Measurements from ENCODE around the gene KIR2DL1. TPM values are rescaled to one million over a fixed set of nuclear protein-coding genes. Genes with fewer than 3 reads are reported as not detected.
"Not testable (repeated sequence)": the region's sequence is repeated elsewhere in the genome, so short reads cannot be mapped to it uniquely, and the experiment has no call there.

Gene KIR2DL1
- total RNA-seq = not detected

DNA sequence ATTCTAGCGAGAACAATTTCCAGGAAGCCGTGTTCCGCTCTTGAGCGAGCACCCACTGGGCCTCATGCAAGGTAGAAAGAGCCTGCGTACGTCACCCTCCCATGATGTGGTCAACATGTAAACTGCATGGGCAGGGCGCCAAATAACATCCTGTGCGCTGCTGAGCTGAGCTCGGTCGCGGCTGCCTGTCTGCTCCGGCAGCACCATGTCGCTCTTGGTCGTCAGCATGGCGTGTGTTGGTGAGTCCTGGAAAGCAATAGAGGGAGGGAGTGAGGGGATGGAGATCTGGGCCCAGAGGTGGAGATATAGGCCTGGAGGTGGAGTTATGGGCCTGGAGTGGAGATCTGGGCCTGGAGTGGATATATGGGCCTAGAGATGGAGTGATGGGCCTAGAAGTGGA lies at the start of gene KIR2DL1:
Gene KIR2DL1, plus strand, starts transcription at position 148 of the 400 bp plus-strand sequence. Its CDS starts 58 bp downstream, at position 206.
- ATAC-seq = not testable (repeated sequence)

DNA sequence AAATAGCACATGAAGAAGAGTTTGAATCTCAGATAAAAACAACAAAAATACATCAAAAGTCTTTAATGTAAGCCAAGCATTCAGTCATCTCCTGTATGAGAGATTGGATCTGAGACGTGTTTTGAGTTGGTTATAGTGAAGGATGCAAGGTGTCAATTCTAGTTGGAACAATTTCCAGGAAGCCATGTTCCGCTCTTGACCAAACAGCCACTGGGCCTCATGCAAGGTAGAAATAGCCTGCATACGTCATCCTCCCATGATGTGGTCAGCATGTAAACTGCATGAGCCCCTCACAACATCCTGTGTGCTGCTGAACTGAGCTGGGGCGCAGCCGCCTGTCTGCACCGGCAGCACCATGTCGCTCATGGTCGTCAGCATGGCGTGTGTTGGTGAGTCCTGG lies 45.5 kb upstream of the KIR2DL1 start, which contains the start of gene KIR3DL3:
Gene KIR3DL3, plus strand, starts transcription at position 301 of the 400 bp plus-strand sequence. Its CDS starts 55 bp downstream, at position 356.
- ATAC-seq = no peak

DNA sequence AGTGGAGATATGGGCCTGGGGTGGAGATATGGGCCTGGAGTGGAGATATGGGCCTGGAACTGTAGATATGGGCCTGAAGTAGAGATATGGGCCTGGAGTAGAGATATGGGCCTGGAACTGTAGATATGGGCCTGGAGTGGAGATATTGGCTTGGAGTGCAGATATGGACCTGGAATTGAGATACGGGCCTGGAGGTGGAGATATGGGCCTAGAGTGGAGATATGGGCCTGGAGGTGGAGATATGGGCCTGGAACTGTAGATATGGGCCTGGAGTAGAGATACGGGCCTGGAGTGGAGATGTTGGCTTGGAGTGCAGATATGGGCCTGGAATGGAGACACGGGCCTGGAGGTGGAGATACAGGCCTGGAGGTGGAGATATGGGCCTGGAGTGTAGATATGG lies 44.9 kb upstream of the KIR2DL1 start:
- no peak for ATAC-seq

DNA sequence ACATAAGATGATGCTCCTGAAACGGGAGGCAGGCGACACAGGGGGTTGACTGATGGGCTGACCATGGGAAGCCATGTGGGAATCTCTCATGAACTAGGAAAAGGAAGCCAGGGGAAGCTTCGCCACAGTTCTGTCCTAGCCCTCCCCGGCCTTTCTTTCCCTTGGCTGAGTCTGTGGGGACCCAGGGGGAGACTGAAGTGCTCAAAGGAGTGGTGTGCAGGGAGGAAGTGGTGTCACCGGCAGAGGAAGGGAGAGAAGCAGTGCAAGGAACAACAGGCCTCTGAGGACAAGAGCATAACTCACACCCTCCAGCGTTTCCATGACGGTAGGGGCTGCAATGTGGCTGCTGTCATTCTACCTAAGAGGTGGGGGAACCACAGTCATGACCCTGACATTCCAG lies 44.3 kb upstream of the KIR2DL1 start:
- ATAC-seq = no peak

DNA sequence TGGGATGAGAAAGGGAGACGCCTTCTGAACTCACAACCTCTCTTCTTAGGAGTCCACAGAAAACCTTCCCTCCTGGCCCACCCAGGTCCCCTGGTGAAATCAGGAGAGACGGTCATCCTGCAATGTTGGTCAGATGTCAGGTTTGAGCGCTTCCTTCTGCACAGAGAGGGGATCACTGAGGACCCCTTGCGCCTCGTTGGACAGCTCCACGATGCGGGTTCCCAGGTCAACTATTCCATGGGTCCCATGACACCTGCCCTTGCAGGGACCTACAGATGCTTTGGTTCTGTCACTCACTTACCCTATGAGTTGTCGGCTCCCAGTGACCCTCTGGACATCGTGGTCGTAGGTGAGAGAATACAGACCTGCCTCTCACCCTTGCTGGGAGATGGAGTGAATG lies 42.0 kb upstream of the KIR2DL1 start:
- no peak for ATAC-seq

DNA sequence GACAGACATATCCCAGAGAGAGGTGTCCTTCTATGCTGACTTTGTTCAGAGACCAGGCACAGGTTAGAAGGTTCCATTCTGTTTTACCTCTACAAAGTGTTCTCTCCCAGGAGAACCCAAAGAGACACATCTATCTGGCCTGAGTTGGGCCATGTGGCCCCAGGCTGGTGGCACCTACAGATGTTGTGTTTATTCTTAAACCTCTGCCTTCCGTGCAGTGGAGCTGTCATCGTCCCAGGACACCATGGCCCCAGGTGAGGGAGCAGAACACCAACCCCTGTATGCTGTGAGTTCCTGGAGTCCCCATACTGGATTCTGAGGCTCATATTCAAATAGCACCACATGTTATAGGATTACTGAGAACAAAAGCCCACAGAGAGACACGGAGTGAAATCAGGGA lies 41.4 kb upstream of the KIR2DL1 start:
- ATAC-seq = no peak

DNA sequence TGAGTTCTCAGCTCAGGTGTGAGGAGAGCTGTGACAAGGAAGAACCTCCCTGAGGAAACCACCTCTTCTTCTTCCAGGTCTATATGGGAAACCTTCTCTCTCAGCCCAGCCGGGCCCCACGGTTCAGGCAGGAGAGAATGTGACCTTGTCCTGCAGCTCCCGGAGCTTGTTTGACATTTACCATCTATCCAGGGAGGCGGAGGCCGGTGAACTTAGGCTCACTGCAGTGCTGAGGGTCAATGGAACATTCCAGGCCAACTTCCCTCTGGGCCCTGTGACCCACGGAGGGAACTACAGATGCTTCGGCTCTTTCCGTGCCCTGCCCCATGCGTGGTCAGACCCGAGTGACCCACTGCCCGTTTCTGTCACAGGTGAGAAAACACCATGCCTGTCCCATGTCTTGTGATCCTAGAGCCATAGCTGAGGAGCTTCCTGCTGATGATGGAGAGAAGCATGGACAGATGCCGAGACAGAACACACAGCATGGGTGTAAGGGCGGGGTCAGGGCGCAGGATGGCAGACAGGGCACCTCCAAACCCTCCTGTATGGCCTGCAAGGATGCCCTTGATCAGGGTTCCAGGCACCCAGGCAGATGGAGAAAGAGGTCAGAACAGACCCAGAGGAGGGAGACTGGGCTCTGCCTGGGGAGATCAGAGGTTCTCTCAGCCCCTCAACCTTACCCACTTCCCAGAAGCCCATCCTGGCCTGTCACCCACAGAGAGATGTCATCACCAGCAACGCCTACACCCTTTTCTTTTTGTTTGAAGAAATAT lies 40.0 kb upstream of the KIR2DL1 start:
- no peak for ATAC-seq

DNA sequence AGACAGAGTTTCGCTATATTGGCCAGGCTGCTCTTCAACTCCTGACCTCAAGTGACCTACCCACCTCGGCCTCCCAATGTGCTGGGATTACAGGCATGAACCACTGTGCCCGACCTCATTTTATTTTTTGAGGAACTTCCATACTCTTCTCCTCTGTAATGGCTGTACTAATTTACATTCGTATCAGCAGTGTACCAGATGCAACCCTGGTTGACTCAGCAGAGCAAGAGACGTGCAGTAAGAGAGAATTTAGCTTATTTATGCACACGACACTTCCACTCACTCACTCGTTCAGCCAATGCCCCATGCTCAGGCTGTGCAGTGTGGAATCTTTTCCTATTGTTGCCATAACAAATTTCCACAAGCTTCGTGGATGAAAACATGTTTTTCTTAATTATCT lies 38.4 kb upstream of the KIR2DL1 start:
- no peak for ATAC-seq

DNA sequence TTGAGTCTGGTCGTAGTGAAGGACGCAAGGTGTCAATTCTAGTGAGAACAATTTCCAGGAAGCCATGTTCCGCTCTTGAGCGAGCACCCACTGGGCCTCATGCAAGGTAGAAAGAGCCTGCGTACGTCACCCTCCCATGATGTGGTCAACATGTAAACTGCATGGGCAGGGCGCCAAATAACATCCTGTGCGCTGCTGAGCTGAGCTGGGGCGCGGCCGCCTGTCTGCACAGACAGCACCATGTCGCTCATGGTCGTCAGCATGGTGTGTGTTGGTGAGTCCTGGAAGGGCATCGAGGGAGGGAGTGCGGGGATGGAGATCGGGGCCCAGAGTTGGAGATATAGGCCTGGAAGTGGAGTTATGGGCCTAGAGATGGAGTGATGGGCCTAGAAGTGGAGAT lies 31.3 kb upstream of the KIR2DL1 start, which contains the start of gene KIR2DL3:
Gene KIR2DL3, plus strand, starts transcription at position 208 of the 400 bp plus-strand sequence. Its CDS starts 33 bp downstream, at position 241.
- ATAC-seq = not testable (repeated sequence)

DNA sequence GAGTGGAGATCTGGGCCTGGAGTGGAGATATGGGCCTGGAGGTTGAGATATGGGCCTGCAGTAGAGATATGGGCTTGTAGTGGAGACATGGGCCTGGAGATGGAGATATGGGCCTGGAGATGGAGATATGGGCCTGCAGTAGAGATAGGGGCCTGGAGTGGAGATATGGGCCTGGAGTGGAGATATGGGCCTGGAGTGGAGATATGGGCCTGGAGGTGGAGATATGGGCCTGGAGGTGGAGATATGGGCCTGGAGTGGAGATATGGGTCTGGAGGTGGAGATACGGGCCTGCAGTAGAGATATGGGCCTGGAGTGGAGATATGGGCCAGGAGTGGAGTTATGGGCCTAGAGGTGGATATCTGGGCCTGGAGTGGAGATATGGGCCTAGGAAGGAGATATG lies 30.9 kb upstream of the KIR2DL1 start:
- no peak for ATAC-seq

DNA sequence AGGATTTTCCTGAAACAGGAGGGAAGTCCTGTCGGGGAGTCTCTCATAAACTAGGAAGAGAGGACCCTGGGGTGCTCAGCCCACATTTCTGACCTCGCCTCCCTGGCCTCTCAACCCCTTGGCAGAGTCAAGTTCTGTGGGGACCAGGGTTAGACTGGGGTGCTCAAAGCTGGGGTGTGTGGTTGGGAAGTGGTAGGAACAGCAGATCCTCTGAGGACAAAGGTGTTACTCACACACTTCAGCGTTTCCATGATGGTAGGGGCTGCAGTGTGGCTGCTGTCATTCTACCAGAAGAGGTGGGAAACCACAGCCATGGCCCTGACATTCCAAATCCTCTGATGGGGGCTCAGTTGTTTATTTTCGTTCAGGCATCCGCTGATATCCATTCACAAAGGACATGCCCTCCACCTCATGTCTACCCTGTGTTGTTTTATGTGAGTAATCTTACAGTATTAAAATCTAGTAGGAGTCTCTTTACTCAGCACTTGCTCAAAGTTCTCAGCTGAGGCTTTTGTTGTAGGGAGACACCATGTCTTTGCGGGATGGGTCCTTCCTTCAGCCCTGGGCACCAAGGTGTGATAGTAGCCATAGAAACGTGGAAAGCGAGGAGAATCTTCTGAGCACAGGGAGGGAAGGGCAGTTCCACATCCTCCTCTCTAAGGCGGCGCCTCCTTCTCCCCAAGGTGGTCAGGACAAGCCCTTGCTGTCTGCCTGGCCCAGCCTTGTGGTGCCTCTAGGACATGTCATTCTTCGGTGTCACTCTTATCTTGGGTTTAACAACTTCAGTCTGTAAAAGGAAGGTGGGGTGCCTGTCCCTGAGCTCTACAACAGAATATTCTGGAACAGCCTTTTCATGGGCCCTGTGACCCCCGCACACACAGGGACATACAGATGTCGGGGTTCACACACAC lies 29.8 kb upstream of the KIR2DL1 start:
- no peak for ATAC-seq

DNA sequence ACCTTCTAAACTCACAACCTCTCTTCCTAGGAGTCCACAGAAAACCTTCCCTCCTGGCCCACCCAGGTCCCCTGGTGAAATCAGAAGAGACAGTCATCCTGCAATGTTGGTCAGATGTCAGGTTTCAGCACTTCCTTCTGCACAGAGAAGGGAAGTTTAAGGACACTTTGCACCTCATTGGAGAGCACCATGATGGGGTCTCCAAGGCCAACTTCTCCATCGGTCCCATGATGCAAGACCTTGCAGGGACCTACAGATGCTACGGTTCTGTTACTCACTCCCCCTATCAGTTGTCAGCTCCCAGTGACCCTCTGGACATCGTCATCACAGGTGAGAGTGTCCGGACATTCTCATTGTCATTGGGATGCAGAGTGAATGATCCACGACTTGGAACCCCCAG lies 27.6 kb upstream of the KIR2DL1 start:
- ATAC-seq = not testable (repeated sequence)

DNA sequence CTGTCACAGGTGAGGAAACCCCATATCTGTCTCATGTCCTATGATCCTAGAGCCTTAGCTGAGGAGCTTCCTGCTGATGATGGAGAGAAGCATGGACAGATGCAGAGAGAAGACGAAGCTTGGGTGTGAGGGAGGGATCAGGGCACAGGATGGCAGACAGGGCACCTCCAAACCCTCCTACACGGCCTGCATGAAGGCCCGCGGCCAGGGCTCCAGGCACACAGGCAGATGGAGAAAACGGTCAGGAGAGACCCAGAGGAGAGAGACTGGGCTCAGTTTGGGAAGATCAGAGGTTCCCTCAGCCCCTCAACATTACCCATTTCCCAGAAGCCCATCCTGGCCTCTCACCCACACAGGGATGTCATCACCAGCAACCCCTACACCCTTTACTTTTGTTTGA lies 25.5 kb upstream of the KIR2DL1 start:
- ATAC-seq = not testable (repeated sequence)

DNA sequence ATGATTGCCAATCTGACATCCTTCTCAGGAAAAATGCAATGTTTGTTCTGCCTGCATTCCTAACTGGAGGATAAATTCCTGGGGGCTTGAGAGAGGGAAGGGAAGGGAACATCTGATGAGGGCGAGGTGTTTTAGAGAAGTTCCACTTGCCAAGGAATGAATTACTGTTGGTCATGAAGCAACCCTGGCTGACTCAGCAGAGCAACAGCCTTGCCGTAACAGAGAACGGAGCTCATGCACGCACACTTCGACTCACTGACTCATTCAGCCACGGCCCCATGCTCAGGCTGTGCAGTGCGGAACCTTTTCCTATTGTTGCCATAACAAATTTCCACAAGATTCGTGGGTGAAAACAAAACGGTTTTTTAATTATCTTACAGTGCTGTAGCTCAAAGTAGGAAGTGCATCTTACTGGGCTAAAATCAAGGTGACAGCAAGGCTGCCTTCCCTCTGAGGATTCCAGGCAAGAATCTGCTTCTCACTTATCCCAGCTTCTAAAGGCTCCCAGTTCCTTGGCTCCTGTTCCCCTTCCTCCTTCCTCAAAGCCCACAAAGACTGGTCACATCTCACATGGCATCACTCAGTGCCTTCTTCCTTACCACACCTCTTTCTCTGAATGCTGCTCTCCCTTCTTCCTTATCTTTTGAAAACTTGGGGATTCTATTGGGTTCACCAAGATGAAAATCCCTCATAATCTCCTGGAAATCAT lies 21.8 kb upstream of the KIR2DL1 start:
- ATAC-seq = not testable (repeated sequence)

DNA sequence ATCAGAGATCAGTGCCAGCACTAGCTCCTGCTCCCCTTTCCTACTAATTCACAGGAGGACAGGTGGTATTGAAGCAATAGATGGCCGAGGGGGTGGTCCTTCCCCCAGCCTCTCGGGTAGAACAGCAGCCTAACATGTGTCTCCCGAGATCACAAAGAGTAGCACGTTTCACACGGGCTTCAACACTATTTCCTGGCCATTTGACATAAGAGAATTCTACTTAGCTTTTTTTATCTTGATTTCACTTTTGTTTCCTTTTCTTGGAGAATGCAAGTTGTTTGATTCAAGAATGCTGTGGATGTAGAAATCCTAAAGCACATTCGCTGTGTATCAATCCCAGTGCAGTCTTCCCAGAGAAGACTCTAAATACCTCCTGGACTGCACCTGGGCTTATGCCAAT lies 19.3 kb upstream of the KIR2DL1 start:
- not testable (repeated sequence) for ATAC-seq

DNA sequence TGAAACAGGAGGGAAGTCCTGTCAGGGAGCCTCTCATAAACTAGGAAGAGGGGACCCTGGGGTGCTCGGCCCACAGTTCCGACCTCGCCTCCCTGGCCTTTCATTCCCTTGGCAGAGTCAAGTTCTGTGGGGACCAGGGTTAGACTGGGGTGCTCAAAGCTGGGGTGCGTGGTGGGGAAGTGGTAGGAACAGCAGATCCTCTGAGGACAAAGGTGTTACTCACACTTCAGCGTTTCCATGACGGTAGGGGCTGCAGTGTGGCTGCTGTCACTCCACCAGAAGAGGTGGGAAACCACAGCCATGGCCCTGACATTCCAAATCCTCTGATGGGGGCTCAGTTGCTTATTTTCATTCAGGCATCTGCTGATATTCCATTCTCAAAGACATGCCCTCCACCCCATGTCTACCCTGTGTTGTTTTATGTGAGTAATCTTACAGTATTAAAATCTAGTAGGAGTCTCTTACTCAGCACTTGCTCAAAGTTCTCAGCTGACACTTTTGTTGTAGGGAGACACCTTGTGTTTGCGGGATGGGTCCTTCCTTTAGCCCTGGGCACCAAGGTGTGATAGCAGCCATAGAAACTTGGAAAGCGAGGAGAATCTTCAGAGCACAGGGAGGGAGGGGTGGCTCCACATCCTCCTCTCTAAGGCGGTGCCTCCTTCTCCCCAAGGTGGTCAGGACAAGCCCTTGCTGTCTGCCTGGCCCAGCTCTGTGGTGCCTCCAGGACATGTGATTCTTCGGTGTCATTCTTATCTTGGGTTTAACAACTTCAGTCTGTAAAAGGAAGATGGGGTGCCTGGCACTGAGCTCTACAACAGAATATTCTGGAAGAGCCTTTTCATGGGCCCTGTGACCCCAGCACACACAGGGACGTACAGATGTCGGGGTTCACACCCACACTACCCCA lies 13.1 kb upstream of the KIR2DL1 start:
- not testable (repeated sequence) for ATAC-seq

DNA sequence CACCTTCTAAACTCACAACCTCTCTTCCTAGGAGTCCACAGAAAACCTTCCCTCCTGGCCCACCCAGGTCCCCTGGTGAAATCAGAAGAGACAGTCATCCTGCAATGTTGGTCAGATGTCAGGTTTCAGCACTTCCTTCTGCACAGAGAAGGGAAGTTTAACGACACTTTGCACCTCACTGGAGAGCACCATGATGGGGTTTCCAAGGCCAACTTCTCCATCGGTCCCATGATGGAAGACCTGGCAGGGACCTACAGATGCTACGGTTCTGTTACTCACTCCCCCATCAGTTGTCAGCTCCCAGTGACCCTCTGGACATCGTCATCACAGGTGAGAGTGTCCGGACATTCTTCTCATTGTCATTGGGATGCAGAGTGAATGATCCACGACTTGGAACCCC lies 11.0 kb upstream of the KIR2DL1 start:
- ATAC-seq = not testable (repeated sequence)

DNA sequence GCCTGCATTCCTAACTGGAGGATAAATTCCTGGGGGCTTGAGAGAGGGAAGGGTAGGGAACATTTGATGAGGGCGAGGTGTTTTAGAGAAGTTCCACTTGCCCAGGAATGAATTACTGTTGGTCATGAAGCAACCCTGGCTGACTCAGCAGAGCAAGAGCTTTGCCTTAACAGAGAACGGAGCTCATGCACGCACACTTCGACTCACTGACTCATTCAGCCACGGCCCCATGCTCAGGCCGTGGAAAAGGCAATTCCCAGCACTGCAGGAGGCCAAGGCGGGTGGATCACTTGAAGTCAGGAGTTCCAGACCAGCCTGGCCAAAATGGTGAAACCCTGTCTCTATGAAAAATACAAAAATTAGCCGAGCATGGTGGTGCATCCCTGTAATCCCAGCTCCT lies 5.4 kb upstream of the KIR2DL1 start:
- not testable (repeated sequence) for ATAC-seq

DNA sequence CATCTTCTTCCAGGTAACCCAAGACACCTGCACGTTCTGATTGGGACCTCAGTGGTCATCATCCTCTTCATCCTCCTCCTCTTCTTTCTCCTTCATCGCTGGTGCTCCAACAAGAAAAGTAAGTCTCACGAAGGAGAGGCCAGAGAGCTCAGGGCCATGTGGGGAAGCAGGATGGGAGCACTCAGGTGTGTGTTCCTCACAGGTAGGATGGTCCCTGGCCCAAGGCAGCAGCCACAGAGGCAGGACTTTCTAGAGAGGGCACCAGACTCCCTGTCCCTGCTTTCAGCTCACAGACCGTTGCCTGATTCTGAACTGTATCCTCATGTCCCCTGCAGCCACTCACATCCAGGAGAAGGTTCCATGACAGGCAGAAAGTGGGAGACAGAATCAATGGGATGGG lies 3.1 kb upstream of the KIR2DL1 start:
- ATAC-seq = not testable (repeated sequence)

DNA sequence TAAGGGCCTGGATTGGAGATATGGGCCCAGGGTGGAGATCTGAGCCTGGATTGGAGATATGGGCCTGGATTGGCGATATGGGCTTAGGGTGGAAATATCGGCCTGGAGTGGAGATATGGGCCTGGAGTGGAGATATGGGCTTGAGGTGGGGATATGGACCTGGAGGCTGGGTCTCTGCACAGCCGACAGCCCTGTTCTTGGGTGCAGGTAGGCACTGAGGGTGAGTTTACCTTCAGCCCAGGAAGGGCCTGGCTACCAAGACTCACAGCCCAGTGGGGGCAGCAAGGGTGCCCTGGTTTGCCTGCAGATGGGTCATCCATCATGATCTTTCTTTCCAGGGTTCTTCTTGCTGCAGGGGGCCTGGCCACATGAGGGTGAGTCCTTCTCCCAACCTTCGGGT lies 918 bp downstream of the KIR2DL1 start:
- not testable (repeated sequence) for ATAC-seq

All from esophagus mucosa (tissue), 1 donor.